ENCODE data around the gene BICDL2. TPM values are rescaled to one million over a fixed set of nuclear protein-coding genes. Genes with fewer than 3 reads are reported as not detected.

BICDL2 gene
- total and polyA plus RNA-seq, 2 donors (not counting 1 experiment from before 2014, with no cell fraction given), result not detected

- H3K9me3 ChIP-seq (ENCODE audit: control insufficient read depth, insufficient read depth, low read depth, low read length), result no peaks in the 10 kb centered on the region
- DNase-seq (ENCODE audit: low read depth in 2 of 2), result peak; percentile 61 to 70
- no peak overlapping the region for H3K9ac ChIP-seq (ENCODE audit: insufficient read depth, low read length)
- H3K27ac ChIP-seq (ENCODE audit: insufficient read depth, low read length), result no peak overlapping the region
- no peak overlapping the region for H2AFZ ChIP-seq (ENCODE audit: low read length)
- no peaks in the 10 kb centered on the region for H3K36me3 ChIP-seq (ENCODE audit: control insufficient read depth, insufficient read depth, low read length)
- no peaks in the 10 kb centered on the region for H3K27me3 ChIP-seq (ENCODE audit: control insufficient read depth, insufficient read depth, low read length)
- no peaks in the 10 kb centered on the region for H4K20me1 ChIP-seq (ENCODE audit: control insufficient read depth, extremely low read depth, insufficient read depth, low read length)
- no peak overlapping the region for H3K4me2 ChIP-seq (ENCODE audit: extremely low read depth, insufficient read depth, low read length)
- H3K79me2 ChIP-seq (ENCODE audit: control insufficient read depth, insufficient read depth, low read length), result peaks cover 5% of the 10 kb centered on the region
- peaks cover 8% of the 10 kb centered on the region for H3K4me1 ChIP-seq (ENCODE audit: control insufficient read depth, extremely low read depth, insufficient read depth, low read length)
- TF ChIP-seq EZH2 (IDR thresholded peaks at IDR 0.05; ENCODE audit: low read length, missing control alignments), result no peak
- TF ChIP-seq, protein P1, sequence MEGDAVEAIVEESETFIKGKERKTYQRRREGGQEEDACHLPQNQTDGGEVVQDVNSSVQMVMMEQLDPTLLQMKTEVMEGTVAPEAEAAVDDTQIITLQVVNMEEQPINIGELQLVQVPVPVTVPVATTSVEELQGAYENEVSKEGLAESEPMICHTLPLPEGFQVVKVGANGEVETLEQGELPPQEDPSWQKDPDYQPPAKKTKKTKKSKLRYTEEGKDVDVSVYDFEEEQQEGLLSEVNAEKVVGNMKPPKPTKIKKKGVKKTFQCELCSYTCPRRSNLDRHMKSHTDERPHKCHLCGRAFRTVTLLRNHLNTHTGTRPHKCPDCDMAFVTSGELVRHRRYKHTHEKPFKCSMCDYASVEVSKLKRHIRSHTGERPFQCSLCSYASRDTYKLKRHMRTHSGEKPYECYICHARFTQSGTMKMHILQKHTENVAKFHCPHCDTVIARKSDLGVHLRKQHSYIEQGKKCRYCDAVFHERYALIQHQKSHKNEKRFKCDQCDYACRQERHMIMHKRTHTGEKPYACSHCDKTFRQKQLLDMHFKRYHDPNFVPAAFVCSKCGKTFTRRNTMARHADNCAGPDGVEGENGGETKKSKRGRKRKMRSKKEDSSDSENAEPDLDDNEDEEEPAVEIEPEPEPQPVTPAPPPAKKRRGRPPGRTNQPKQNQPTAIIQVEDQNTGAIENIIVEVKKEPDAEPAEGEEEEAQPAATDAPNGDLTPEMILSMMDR (conservative IDR thresholded peaks at IDR 0.05 in 1 of 2, IDR thresholded peaks at IDR 0.05 in 1 of 2; ENCODE audit: low read depth in 1 of 2, low read length in 2 of 2), result peak; percentile 38 to 87
- H3K4me3 ChIP-seq (replicated peaks in 1 of 4; ENCODE audit: control extremely low read depth in 1 of 4, insufficient read depth in 1 of 4, low read depth in 3 of 4, low read length in 4 of 4), result peak overlapping the region in 2 of 4 experiments; percentile 30 to 33
Observed at GRCh38 chr16:2983706-2984136, 53.0 kb downstream of the BICDL2 start.

DNA sequence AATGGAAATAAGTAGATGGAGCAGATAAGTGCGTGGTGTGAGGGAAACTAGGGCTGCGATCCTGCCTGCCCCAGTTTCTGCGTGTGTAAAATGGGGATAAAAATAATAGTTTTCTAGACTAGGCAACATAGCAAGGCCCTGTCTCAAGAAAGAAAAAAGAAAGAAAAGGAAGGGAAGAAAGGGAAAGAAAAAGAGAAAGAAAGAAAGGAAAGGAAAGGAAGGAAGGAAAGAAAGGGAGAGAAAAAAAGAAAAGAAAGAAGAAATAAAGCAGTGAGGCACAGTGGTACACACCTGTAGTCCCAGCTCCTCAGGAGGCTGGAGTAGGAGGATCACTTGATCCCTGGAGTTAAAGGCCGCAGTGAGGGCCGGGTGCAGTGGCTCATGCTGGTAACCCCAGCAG, 54.3 kb downstream of the BICDL2 start:
- Histone ChIP-seq H3K9ac (ENCODE audit: insufficient read depth, low read length) (no peak overlapping the region), H4K20me1 (ENCODE audit: control insufficient read depth, extremely low read depth, insufficient read depth, low read length) (no peaks in the 10 kb centered on the region), H3K36me3 (ENCODE audit: control insufficient read depth, insufficient read depth, low read length) (no peaks in the 10 kb centered on the region), H3K79me2 (ENCODE audit: control insufficient read depth, insufficient read depth, low read length) (peaks cover 5% of the 10 kb centered on the region), H3K4me2 (ENCODE audit: extremely low read depth, insufficient read depth, low read length) (no peak overlapping the region), H3K9me3 (ENCODE audit: control insufficient read depth, insufficient read depth, low read depth, low read length) (no peaks in the 10 kb centered on the region), H2AFZ (ENCODE audit: low read length) (no peak overlapping the region), H3K27me3 (ENCODE audit: control insufficient read depth, insufficient read depth, low read length) (no peaks in the 10 kb centered on the region), H3K4me1 (ENCODE audit: control insufficient read depth, extremely low read depth, insufficient read depth, low read length) (peaks cover 8% of the 10 kb centered on the region), H3K27ac (ENCODE audit: insufficient read depth, low read length) (no peak overlapping the region), H3K4me3 (replicated peaks in 1 of 4; ENCODE audit: control extremely low read depth in 1 of 4, insufficient read depth in 1 of 4, low read depth in 3 of 4, low read length in 4 of 4) (no peak overlapping the region)
- DNase-seq (ENCODE audit: low read depth in 2 of 2), result no peak
- no peak for TF ChIP-seq EZH2 (IDR thresholded peaks at IDR 0.05; ENCODE audit: low read length, missing control alignments)

DNA sequence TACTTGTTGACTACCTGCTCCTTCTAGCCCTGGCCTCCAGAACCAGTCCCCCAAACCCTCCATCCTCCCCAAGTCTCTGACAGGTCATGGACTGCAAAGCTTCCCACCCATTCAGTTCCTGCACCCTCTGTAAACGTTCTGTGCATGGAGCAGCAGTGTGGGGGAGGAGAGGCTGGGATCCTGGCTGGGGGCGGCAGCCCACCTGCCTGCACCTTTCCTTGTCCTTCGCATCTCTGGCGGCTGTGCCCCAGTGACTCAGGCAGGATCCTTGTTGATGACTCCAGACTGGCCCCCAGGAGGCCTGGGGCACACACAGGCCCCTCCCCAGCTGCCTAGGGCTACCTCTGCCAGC, 54.9 kb downstream of the BICDL2 start:
- Histone ChIP-seq H2AFZ (ENCODE audit: low read length) (no peak overlapping the region), H3K36me3 (ENCODE audit: control insufficient read depth, insufficient read depth, low read length) (no peaks in the 10 kb centered on the region), H3K4me3 (replicated peaks in 1 of 4; ENCODE audit: control extremely low read depth in 1 of 4, insufficient read depth in 1 of 4, low read depth in 3 of 4, low read length in 4 of 4) (no peak overlapping the region), H3K27ac (ENCODE audit: insufficient read depth, low read length) (no peak overlapping the region), H3K4me2 (ENCODE audit: extremely low read depth, insufficient read depth, low read length) (no peak overlapping the region), H3K4me1 (ENCODE audit: control insufficient read depth, extremely low read depth, insufficient read depth, low read length) (peaks cover 8% of the 10 kb centered on the region), H3K27me3 (ENCODE audit: control insufficient read depth, insufficient read depth, low read length) (no peaks in the 10 kb centered on the region), H4K20me1 (ENCODE audit: control insufficient read depth, extremely low read depth, insufficient read depth, low read length) (no peaks in the 10 kb centered on the region), H3K79me2 (ENCODE audit: control insufficient read depth, insufficient read depth, low read length) (peaks cover 5% of the 10 kb centered on the region), H3K9me3 (ENCODE audit: control insufficient read depth, insufficient read depth, low read depth, low read length) (no peaks in the 10 kb centered on the region), H3K9ac (ENCODE audit: insufficient read depth, low read length) (no peak overlapping the region)
- no peak for DNase-seq (ENCODE audit: low read depth in 2 of 2)
- TF ChIP-seq, protein P1 (conservative IDR thresholded peaks at IDR 0.05 in 1 of 2, IDR thresholded peaks at IDR 0.05 in 1 of 2; ENCODE audit: low read depth in 1 of 2, low read length in 2 of 2), result no peak
- TF ChIP-seq EZH2 (IDR thresholded peaks at IDR 0.05; ENCODE audit: low read length, missing control alignments), result no peak

Measured in fibroblast of lung (primary cell).